Measurements from ENCODE around the gene SEPHS2. TPM values are rescaled to one million over a fixed set of nuclear protein-coding genes. Genes with fewer than 3 reads are reported as not detected.

Gene SEPHS2
- total RNA-seq, 1 experiment from 2014 or later = 91.6 TPM

DNA sequence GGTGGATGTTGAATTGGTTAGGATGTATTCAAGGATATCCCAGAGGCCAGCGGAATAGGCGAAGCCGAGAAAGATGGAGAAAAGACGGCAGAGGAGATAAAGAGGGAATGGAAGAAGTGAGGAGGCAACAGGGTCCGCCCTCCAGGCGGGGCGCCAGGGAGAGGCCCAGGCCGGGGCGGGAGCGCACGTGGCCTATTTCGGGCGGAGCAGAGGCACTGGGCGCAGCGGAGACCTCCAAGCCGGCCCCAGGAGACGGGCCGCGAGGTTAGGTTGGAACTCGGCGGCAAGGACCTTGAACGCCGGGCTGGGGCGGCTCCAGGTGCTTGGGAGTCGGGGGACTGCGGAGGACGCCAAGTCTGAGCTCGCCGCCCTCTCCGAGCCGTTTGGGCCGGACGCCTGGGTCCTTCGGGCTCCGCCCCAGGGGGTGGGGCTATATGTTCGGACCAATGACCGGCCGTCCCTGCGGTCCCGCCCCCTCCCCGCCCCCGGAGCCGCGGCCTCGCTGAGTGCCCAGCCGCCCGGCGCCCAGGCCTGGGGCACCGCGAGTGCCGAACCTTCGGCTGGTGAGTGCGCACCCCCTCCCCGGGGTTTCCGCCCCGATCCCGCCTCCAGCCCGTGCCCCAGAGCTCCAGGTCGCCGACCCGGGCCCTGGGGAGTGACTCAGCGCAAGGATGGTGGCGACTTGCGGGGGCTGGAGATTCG is 38.4 kb downstream of the SEPHS2 start, which contains the start of gene ZNF771:
Gene ZNF771, plus strand, starts transcription at position 505 of the 702 bp plus-strand sequence. CDS start 448 bp downstream, outside the sequence.
- H3K4me1 ChIP-seq = peaks cover 15% of the 10 kb centered on the region
- Mint-ChIP-seq H3K4me1 (ENCODE audit: low read depth, unreplicated experiment) (peaks cover 7% of the 10 kb centered on the region), H3K9me3 (ENCODE audit: unreplicated experiment) (no peaks in the 10 kb centered on the region), H3K27ac (ENCODE audit: unreplicated experiment) (peak within 1 kb of the TSS; percentile 94), H3K27me3 (ENCODE audit: insufficient read depth, unreplicated experiment) (no peaks in the 10 kb centered on the region), H3K36me3 (ENCODE audit: insufficient read depth, unreplicated experiment) (peaks cover 7% of the 10 kb centered on the region), H3K4me3 (ENCODE audit: unreplicated experiment) (peak within 1 kb of the TSS; percentile 87)
- DNase-seq = peak; percentile 89 to 92
- H3K36me3 ChIP-seq (ENCODE audit: control insufficient read depth, insufficient read depth, low read length) = no peaks in the 10 kb centered on the region; the same call in 1 of the 2 replicates
- no TSS peak for BruUV-seq (replicated peaks)
- intact Hi-C loops (cut with micrococcal nuclease; ENCODE audit: unreplicated experiment) = loop anchor here (5.0 to 10.0 kb wide), 2 partner anchors 50 to 342 kb away; partner anchors contain the start of genes ALDOA and CD2BP2
- no peaks in the 10 kb centered on the region for H3K9me3 ChIP-seq
- CTCF ChIA-PET = interaction anchor here (1.0 to 2.3 kb wide), 6 partner anchors 9 to 37 kb away, joined by 3 to 14 read pairs (median 8); partner anchors contain the start of genes DCTPP1, TBC1D10B and ZNF48
- TF ChIP-seq, protein P1, sequence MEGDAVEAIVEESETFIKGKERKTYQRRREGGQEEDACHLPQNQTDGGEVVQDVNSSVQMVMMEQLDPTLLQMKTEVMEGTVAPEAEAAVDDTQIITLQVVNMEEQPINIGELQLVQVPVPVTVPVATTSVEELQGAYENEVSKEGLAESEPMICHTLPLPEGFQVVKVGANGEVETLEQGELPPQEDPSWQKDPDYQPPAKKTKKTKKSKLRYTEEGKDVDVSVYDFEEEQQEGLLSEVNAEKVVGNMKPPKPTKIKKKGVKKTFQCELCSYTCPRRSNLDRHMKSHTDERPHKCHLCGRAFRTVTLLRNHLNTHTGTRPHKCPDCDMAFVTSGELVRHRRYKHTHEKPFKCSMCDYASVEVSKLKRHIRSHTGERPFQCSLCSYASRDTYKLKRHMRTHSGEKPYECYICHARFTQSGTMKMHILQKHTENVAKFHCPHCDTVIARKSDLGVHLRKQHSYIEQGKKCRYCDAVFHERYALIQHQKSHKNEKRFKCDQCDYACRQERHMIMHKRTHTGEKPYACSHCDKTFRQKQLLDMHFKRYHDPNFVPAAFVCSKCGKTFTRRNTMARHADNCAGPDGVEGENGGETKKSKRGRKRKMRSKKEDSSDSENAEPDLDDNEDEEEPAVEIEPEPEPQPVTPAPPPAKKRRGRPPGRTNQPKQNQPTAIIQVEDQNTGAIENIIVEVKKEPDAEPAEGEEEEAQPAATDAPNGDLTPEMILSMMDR (IDR thresholded peaks at IDR 0.05; ENCODE audit: insufficient read depth in 1 of 2, low read depth in 1 of 2, low read length in 1 of 2, severe bottlenecking in 1 of 2, unreplicated experiment in 1 of 2) = no peak
- POLR2A ChIA-PET = interaction anchor here (1.0 to 2.3 kb wide), 6 partner anchors 11 to 53 kb away, joined by 3 to 15 read pairs (median 6); partner anchors contain the start of genes DCTPP1, TBC1D10B and ZNF48
- H3K27me3 ChIP-seq (replicated peaks; ENCODE audit: control insufficient read depth, insufficient read depth, low read length) = no peaks in the 10 kb centered on the region
- H3K4me3 ChIP-seq (ENCODE audit: low read depth, low read length) = peak within 1 kb of the TSS; percentile 87

DNA sequence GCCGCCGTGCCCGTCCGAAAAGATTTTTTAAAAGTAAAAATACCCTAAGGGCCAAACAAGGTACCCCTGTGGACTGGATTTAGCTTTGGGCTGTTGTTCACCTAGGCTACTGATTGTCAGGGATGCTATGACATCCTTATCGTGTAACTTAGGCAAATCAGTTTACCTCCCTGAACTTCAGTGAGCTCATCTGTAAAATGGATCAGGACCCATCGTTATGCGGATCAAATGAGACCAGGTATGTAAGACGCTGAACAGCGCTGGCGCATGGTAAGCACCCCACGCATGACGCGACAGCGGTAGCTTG is 38.9 kb downstream of the SEPHS2 start:
- peaks cover 9% of the 10 kb centered on the region for H3K4me1 Mint-ChIP-seq (ENCODE audit: low read depth, unreplicated experiment)
- H3K9me3 Mint-ChIP-seq (ENCODE audit: unreplicated experiment) = no peaks in the 10 kb centered on the region
- H3K27me3 Mint-ChIP-seq (ENCODE audit: insufficient read depth, unreplicated experiment) = no peaks in the 10 kb centered on the region
- peak overlapping the region; percentile 94 for H3K27ac Mint-ChIP-seq (ENCODE audit: unreplicated experiment)
- peak overlapping the region; percentile 87 for H3K4me3 ChIP-seq (ENCODE audit: low read depth, low read length)
- peak overlapping the region; percentile 87 for H3K4me3 Mint-ChIP-seq (ENCODE audit: unreplicated experiment)
- no peaks in the 10 kb centered on the region for H3K27me3 ChIP-seq (replicated peaks; ENCODE audit: control insufficient read depth, insufficient read depth, low read length)
- DNase-seq = no peak
- H3K9me3 ChIP-seq = no peaks in the 10 kb centered on the region
- ChIA-PET POLR2A (interaction anchor here (1.0 to 2.3 kb wide), 4 partner anchors 11 to 36 kb away, joined by 4 to 15 read pairs (median 9); partner anchors contain the start of genes DCTPP1, TBC1D10B and ZNF48), CTCF (interaction anchor here (1.0 to 2.3 kb wide), 4 partner anchors 9 to 36 kb away, joined by 3 to 14 read pairs (median 8); partner anchors contain the start of genes DCTPP1, TBC1D10B and ZNF48)
- intact Hi-C loops (cut with micrococcal nuclease; ENCODE audit: unreplicated experiment) = loop anchor here (5.0 to 10.0 kb wide), 2 partner anchors 49 to 342 kb away; partner anchors contain the start of genes ALDOA and CD2BP2
- peaks cover 7% of the 10 kb centered on the region for H3K36me3 Mint-ChIP-seq (ENCODE audit: insufficient read depth, unreplicated experiment)
- H3K4me1 ChIP-seq = peaks cover 20% of the 10 kb centered on the region
- no peaks in the 10 kb centered on the region; the same call in 1 of the 2 replicates for H3K36me3 ChIP-seq (ENCODE audit: control insufficient read depth, insufficient read depth, low read length)
- BruUV-seq (replicated peaks) = TSS peak; percentile 95
- TF ChIP-seq, protein P1 (IDR thresholded peaks at IDR 0.05; ENCODE audit: insufficient read depth in 1 of 2, low read depth in 1 of 2, low read length in 1 of 2, severe bottlenecking in 1 of 2, unreplicated experiment in 1 of 2) = no peak

DNA sequence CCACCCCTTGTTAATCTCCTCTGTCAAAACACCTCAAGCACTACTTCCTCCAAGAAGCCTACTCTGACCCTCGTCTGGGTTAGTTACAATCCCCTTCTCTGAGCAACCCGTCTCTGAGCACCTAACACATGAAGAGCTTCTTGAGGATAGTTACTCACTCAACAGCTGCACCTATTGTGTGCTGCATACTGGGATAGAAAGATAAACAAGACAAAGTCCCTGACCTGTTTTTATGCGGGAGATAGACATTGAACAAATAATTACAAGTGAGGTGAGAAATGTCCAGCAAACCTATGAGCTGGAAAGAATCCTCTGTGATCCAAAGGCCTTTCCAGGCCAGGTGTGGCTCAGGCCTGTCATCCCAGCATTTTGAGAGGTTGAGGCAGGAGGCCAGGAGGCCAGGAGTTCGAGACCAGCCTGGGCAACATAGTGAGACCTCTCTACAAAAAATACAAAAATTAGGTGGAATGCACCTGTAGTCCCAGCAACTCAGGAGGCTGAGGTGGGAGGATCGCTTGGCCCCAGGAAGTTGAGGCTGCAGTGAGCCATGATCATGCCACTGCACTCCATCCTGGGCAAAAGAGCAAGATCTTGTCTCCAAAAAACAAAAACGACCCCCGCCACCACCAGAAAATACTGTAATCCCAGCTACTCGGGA is 43.8 kb downstream of the SEPHS2 start:
- POLR2A ChIA-PET = interaction anchor here (0.8 to 1.5 kb wide), 4 partner anchors 16 to 31 kb away, joined by 3 to 4 read pairs (median 3); no protein-coding TSS in a partner anchor
- H3K4me3 Mint-ChIP-seq (ENCODE audit: unreplicated experiment) = peak overlapping the region; percentile 60
- no peaks in the 10 kb centered on the region for H3K9me3 Mint-ChIP-seq (ENCODE audit: unreplicated experiment)
- DNase-seq = peak; percentile 38 to 39
- peaks cover 18% of the 10 kb centered on the region for H3K4me1 ChIP-seq
- intact Hi-C loops (cut with micrococcal nuclease; ENCODE audit: unreplicated experiment) = loop anchor here (10.0 kb wide), 1 partner anchor 337 kb away; the partner anchor contains the start of gene ALDOA
- CTCF ChIA-PET = interaction anchor here (0.6 to 1.2 kb wide), 5 partner anchors 16 to 210 kb away, joined by 3 to 5 read pairs (median 3); partner anchors contain the start of gene DCTPP1
- H3K4me3 ChIP-seq (ENCODE audit: low read depth, low read length) = no peak overlapping the region
- H3K36me3 ChIP-seq (ENCODE audit: control insufficient read depth, insufficient read depth, low read length) = no peaks in the 10 kb centered on the region
- H3K27me3 Mint-ChIP-seq (ENCODE audit: insufficient read depth, unreplicated experiment) = no peaks in the 10 kb centered on the region
- BruUV-seq (replicated peaks) = no TSS peak
- peak overlapping the region; percentile 69 for H3K27ac Mint-ChIP-seq (ENCODE audit: unreplicated experiment)
- H3K36me3 Mint-ChIP-seq (ENCODE audit: insufficient read depth, unreplicated experiment) = peaks cover 14% of the 10 kb centered on the region
- H3K4me1 Mint-ChIP-seq (ENCODE audit: low read depth, unreplicated experiment) = peaks cover 18% of the 10 kb centered on the region
- H3K27me3 ChIP-seq (replicated peaks; ENCODE audit: control insufficient read depth, insufficient read depth, low read length) = no peaks in the 10 kb centered on the region
- TF ChIP-seq, protein P1 (IDR thresholded peaks at IDR 0.05; ENCODE audit: insufficient read depth in 1 of 2, low read depth in 1 of 2, low read length in 1 of 2, severe bottlenecking in 1 of 2, unreplicated experiment in 1 of 2) = no peak
- no peaks in the 10 kb centered on the region for H3K9me3 ChIP-seq

Measured in Caco-2 (cell line).